Peyer's patch (tissue), 4 donors: ENCODE results near the gene PRKD1. TPM values are rescaled to one million over a fixed set of nuclear protein-coding genes. Genes with fewer than 3 reads are reported as not detected.

Source experiments
- DNase-seq, 3 donors: peaks; one replicate each; pipeline ENCODE4 v3.0.0-alpha.2; 2017 to 2019
- H3K27ac ChIP-seq, 4 donors: fragments of 200-600 bp; sonication (generic); one replicate each; pipeline ENCODE4 v1.5.1; 2016 to 2019
- H3K27me3 ChIP-seq, 2 donors: fragments of 200-600 bp; sonication (generic); one replicate each; pipeline ENCODE4 v1.5.1; 2019
- H3K36me3 ChIP-seq, 3 donors: fragments of 200-600 bp; sonication (generic); one replicate each; pipeline ENCODE4 v1.5.1; 2016 to 2019
- H3K4me1 ChIP-seq, 4 donors: fragments of 200-600 bp; sonication (generic); one replicate each; pipeline ENCODE4 v1.5.1; 2016 to 2019
- H3K4me3 ChIP-seq, 4 donors: fragments of 200-600 bp; sonication (generic); 1 replicate in 3 of 4; 2 replicates in 1 of 4; pipeline ENCODE4 v1.5.1; 2016 to 2019; ENCODE audit warnings: mild to moderate bottlenecking in 1 of 4
- H3K9me3 ChIP-seq, 4 donors: fragments of 200-600 bp; sonication (generic); one replicate each; pipeline ENCODE4 v1.5.1; 2016 to 2019; ENCODE audit warnings: mild to moderate bottlenecking in 1 of 4
- POLR2A ChIP-seq, 2 donors: fragments of 450-650 bp; IDR thresholded peaks; one replicate each; pipeline ENCODE4 v1.5.1; 2017; ENCODE audit warnings: antibody characterized with exemption in 2 of 2, mild to moderate bottlenecking in 2 of 2, moderate library complexity in 2 of 2
- total RNA-seq, 4 donors: library from RNA; depleted of rRNA; stranded (reverse); fragments of >200 nt; gene quantifications; one replicate each; pipeline ENCODE4 v1.1.0, GENCODE V29; 2016
- TF ChIP-seq, protein P1 (sequence below), 6 experiments: fragments of 450-650 bp in 4 of 6; fragments of 200-600 bp in 2 of 6; sonication (generic) in 1 of 6; IDR thresholded peaks; one replicate each; pipeline ENCODE4 v1.5.1; 2017 to 2019; ENCODE audit warnings: antibody characterized with exemption in 6 of 6, mild to moderate bottlenecking in 3 of 6, moderate library complexity in 1 of 6

The PRKD1 gene
- total RNA-seq, 4 donors from 2014 or later: 0.88 to 5.0 (median 3.6) TPM

- no peaks in the 10 kb centered on the region for H3K27me3 ChIP-seq
- TF ChIP-seq, protein P1, sequence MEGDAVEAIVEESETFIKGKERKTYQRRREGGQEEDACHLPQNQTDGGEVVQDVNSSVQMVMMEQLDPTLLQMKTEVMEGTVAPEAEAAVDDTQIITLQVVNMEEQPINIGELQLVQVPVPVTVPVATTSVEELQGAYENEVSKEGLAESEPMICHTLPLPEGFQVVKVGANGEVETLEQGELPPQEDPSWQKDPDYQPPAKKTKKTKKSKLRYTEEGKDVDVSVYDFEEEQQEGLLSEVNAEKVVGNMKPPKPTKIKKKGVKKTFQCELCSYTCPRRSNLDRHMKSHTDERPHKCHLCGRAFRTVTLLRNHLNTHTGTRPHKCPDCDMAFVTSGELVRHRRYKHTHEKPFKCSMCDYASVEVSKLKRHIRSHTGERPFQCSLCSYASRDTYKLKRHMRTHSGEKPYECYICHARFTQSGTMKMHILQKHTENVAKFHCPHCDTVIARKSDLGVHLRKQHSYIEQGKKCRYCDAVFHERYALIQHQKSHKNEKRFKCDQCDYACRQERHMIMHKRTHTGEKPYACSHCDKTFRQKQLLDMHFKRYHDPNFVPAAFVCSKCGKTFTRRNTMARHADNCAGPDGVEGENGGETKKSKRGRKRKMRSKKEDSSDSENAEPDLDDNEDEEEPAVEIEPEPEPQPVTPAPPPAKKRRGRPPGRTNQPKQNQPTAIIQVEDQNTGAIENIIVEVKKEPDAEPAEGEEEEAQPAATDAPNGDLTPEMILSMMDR (IDR thresholded peaks at IDR 0.05): no peak
- no peak for TF ChIP-seq POLR2A (IDR thresholded peaks at IDR 0.05)
- DNase-seq: no peak
- no peak overlapping the region for H3K27ac ChIP-seq
- H3K4me3 ChIP-seq: no peak overlapping the region
- no peaks in the 10 kb centered on the region for H3K36me3 ChIP-seq
- no peaks in the 10 kb centered on the region for H3K4me1 ChIP-seq
- H3K9me3 ChIP-seq: peaks cover 0 to 18% (median 5%) of the 10 kb centered on the region in 4 donors
Measured at GRCh38 chr14:29838752-29839151, 88.9 kb downstream of the PRKD1 start.

DNA sequence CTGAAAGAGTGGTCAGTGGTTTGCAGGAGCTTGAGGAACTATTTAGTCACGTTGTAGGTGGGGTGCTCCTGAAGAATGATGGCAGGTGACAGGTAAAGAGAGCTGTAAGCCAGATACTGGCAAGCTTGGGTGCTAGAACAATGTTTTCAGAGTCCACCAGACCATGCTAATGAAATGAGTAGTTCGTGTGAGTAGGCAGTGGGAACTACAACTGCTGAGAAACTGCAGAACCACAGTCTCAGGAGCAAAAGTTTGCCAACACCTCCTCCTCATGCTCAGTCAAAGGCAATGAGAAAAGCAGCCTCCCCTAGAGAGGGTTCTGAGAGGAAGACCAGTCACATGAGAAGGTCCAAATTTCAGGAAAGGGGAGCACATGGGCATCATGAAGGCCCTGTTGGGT, 91.3 kb downstream of the PRKD1 start:
- no peaks in the 10 kb centered on the region for H3K36me3 ChIP-seq
- no peak for DNase-seq
- peaks cover 0 to 18% (median 5%) of the 10 kb centered on the region in 4 donors for H3K9me3 ChIP-seq
- no peak overlapping the region for H3K4me3 ChIP-seq
- no peak overlapping the region for H3K27ac ChIP-seq
- H3K27me3 ChIP-seq: no peaks in the 10 kb centered on the region
- TF ChIP-seq, protein P1 (IDR thresholded peaks at IDR 0.05): no peak
- TF ChIP-seq POLR2A (IDR thresholded peaks at IDR 0.05): no peak
- no peaks in the 10 kb centered on the region for H3K4me1 ChIP-seq

GRCh38 chr14:29832042-29832441, 95.6 kb downstream of the PRKD1 start:
- no peak for DNase-seq
- H3K9me3 ChIP-seq: no peaks in the 10 kb centered on the region
- TF ChIP-seq, protein P1 (IDR thresholded peaks at IDR 0.05): no peak
- TF ChIP-seq POLR2A (IDR thresholded peaks at IDR 0.05): no peak
- no peak overlapping the region for H3K4me3 ChIP-seq
- no peaks in the 10 kb centered on the region for H3K4me1 ChIP-seq
- no peaks in the 10 kb centered on the region for H3K36me3 ChIP-seq
- H3K27me3 ChIP-seq: no peaks in the 10 kb centered on the region
- no peak overlapping the region for H3K27ac ChIP-seq

DNA sequence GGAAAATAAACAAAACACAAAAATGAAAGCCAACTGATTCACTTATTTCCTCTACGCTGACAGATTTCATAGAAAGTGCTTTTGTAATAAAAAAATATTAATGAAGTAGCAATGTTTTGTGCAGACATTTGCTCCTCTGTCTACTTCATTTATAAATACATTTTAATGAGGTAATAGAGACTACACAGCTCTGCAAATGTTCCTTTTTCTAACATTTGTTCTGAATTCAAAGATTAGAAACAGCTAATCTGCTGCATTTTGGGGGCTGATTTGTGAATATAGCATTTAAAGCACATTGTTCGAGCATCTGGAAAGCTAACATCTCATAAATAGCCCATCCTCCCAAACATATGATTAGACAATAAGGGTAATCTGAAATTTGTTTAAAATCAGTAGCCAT, 97.8 kb downstream of the PRKD1 start:
- H3K36me3 ChIP-seq: no peaks in the 10 kb centered on the region
- no peak for TF ChIP-seq POLR2A (IDR thresholded peaks at IDR 0.05)
- TF ChIP-seq, protein P1 (IDR thresholded peaks at IDR 0.05): no peak
- H3K4me3 ChIP-seq: no peak overlapping the region

DNA sequence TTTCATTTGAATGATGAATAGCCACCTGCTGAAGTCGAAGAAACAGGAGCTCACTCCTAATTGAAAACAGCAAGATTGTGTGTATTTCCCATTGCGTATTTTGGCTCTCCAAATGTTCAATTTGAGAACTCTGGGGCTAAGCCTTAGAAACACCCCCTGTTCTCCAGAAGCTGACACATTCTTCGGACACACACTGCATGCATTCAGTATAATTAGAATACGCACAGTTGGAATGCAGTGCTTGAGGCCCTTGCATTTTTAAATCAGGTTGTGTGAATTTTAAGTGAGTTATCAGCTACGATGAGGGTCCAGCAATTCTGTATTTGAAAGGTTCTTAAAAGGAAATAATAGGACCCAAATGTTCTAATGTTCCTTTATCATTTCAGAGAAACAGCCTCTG, 103.8 kb downstream of the PRKD1 start:
- H3K4me1 ChIP-seq: no peaks in the 10 kb centered on the region
- H3K9me3 ChIP-seq: no peaks in the 10 kb centered on the region
- H3K4me3 ChIP-seq: no peak overlapping the region
- no peaks in the 10 kb centered on the region for H3K36me3 ChIP-seq
- DNase-seq: no peak
- H3K27me3 ChIP-seq: no peaks in the 10 kb centered on the region
- no peak overlapping the region for H3K27ac ChIP-seq
- TF ChIP-seq, protein P1 (IDR thresholded peaks at IDR 0.05): no peak
- no peak for TF ChIP-seq POLR2A (IDR thresholded peaks at IDR 0.05)

More for the DNA sequence above, 97.8 kb downstream of the PRKD1 start:
- Histone ChIP-seq H3K9me3 (no peaks in the 10 kb centered on the region), H3K4me1 (no peaks in the 10 kb centered on the region), H3K27ac (no peak overlapping the region), H3K27me3 (no peaks in the 10 kb centered on the region)
- DNase-seq: no peak

- H3K9me3 ChIP-seq: no peaks in the 10 kb centered on the region
- DNase-seq: no peak
- TF ChIP-seq, protein P1 (IDR thresholded peaks at IDR 0.05): no peak
- no peak for TF ChIP-seq POLR2A (IDR thresholded peaks at IDR 0.05)
Measured at GRCh38 chr14:29822430-29822709, 105.3 kb downstream of the PRKD1 start.

More at GRCh38 chr14:29822430-29822709, 105.3 kb downstream of the PRKD1 start:
- Histone ChIP-seq H3K27me3 (no peaks in the 10 kb centered on the region), H3K36me3 (no peaks in the 10 kb centered on the region), H3K27ac (no peak overlapping the region), H3K4me1 (no peaks in the 10 kb centered on the region), H3K4me3 (no peak overlapping the region)
